ENCODE results near the gene ECI1. TPM values are rescaled to one million over a fixed set of nuclear protein-coding genes. Genes with fewer than 3 reads are reported as not detected.
"Not testable (repeated sequence)": the region's sequence is repeated elsewhere in the genome, so short reads cannot be mapped to it uniquely, and the experiment has no call there.

Gene ECI1
- total and polyA plus RNA-seq, 2 experiments from 2014 or later: 71.4 to 156 TPM

GRCh38 chr16:2260250-2260649 is 8.9 kb upstream of the ECI1 start:
- no peaks in the 10 kb centered on the region for H3K9me3 ChIP-seq (ENCODE audit: low read depth)
- 95% methylated on average over 8 of the region's 8 CpGs for WGBS (ENCODE audit: low lambda C conversion rate, missing lambda C conversion rate)
- H3K4me3 ChIP-seq: no peak overlapping the region
- H4K20me1 ChIP-seq (ENCODE audit: insufficient read depth, poor library complexity, severe bottlenecking): peaks cover 44% of the 10 kb centered on the region
- H3K9me2 ChIP-seq (replicated peaks; ENCODE audit: insufficient read depth): no peaks in the 10 kb centered on the region
- no peaks in the 10 kb centered on the region for H3K27me3 ChIP-seq
- no peaks in the 10 kb centered on the region for H3K36me3 ChIP-seq (replicated peaks; ENCODE audit: insufficient read depth, low read depth)
- H2AFZ ChIP-seq: no peak overlapping the region
- no peak for TF ChIP-seq EZH2 (IDR thresholded peaks at IDR 0.05; ENCODE audit: borderline replicate concordance)
- peaks cover 67% of the 10 kb centered on the region for H3K79me2 ChIP-seq
- no peak overlapping the region for H3K4me2 ChIP-seq
- H3K4me1 ChIP-seq (ENCODE audit: insufficient read depth): no peaks in the 10 kb centered on the region
- H3K27ac ChIP-seq: no peak overlapping the region
- DNase-seq (ENCODE audit: low spot score): no peak

- WGBS (ENCODE audit: low lambda C conversion rate, missing lambda C conversion rate): 96% methylated on average over 7 of the region's 7 CpGs
- not testable (repeated sequence) for H3K9me3 ChIP-seq (ENCODE audit: low read depth); H2AFZ ChIP-seq; H3K27ac ChIP-seq; H3K4me3 ChIP-seq; H3K9me2 ChIP-seq (replicated peaks; ENCODE audit: insufficient read depth); DNase-seq (ENCODE audit: low spot score); H3K27me3 ChIP-seq; H3K4me2 ChIP-seq; H3K36me3 ChIP-seq (replicated peaks; ENCODE audit: insufficient read depth, low read depth); H3K4me1 ChIP-seq (ENCODE audit: insufficient read depth)
- H3K79me2 ChIP-seq: peaks cover 53% of the 10 kb centered on the region
- H4K20me1 ChIP-seq (ENCODE audit: insufficient read depth, poor library complexity, severe bottlenecking): peaks cover 27% of the 10 kb centered on the region
These were observed 7.1 kb upstream of the ECI1 start for GRCh38 chr16:2258530-2258929.

- H3K4me1 ChIP-seq (ENCODE audit: insufficient read depth): no peaks in the 10 kb centered on the region
- no peaks in the 10 kb centered on the region for H3K9me2 ChIP-seq (replicated peaks; ENCODE audit: insufficient read depth)
- TF ChIP-seq CTCF (IDR thresholded peaks at IDR 0.05; ENCODE audit: poor library complexity) (no peak), EZH2phosphoT487 (IDR thresholded peaks at IDR 0.05; ENCODE audit: low read depth, severe bottlenecking, unreplicated experiment) (no peak), EZH2 (IDR thresholded peaks at IDR 0.05; ENCODE audit: borderline replicate concordance) (no peak)
- peaks cover 45% of the 10 kb centered on the region for H3K79me2 ChIP-seq
- no peak overlapping the region for H2AFZ ChIP-seq
- no peak overlapping the region for H3K4me3 ChIP-seq
- H3K27ac ChIP-seq: no peak overlapping the region
- peaks cover 19% of the 10 kb centered on the region for H4K20me1 ChIP-seq (ENCODE audit: insufficient read depth, poor library complexity, severe bottlenecking)
- 94% methylated on average over 6 of the region's 6 CpGs for WGBS (ENCODE audit: low lambda C conversion rate, missing lambda C conversion rate)
- H3K9me3 ChIP-seq (ENCODE audit: low read depth): no peaks in the 10 kb centered on the region
- no peaks in the 10 kb centered on the region for H3K27me3 ChIP-seq
- no peaks in the 10 kb centered on the region for H3K36me3 ChIP-seq (replicated peaks; ENCODE audit: insufficient read depth, low read depth)
- no peak for DNase-seq (ENCODE audit: low spot score)
- no peak overlapping the region for H3K4me2 ChIP-seq
These were observed 6.3 kb upstream of the ECI1 start for GRCh38 chr16:2257726-2258125.

- H3K4me1 ChIP-seq (ENCODE audit: insufficient read depth): peaks cover 6% of the 10 kb centered on the region
- peaks cover 8% of the 10 kb centered on the region for H4K20me1 ChIP-seq (ENCODE audit: insufficient read depth, poor library complexity, severe bottlenecking)
- H3K27ac ChIP-seq: no peak overlapping the region
- no peaks in the 10 kb centered on the region for H3K27me3 ChIP-seq
- no peaks in the 10 kb centered on the region for H3K36me3 ChIP-seq (replicated peaks; ENCODE audit: insufficient read depth, low read depth)
- no peaks in the 10 kb centered on the region for H3K9me3 ChIP-seq (ENCODE audit: low read depth)
- WGBS (ENCODE audit: low lambda C conversion rate, missing lambda C conversion rate): 98% methylated on average over 12 of the region's 12 CpGs
- H3K79me2 ChIP-seq: peaks cover 34% of the 10 kb centered on the region
- no peak for TF ChIP-seq EZH2phosphoT487 (IDR thresholded peaks at IDR 0.05; ENCODE audit: low read depth, severe bottlenecking, unreplicated experiment)
- no peak for TF ChIP-seq CTCF (IDR thresholded peaks at IDR 0.05; ENCODE audit: poor library complexity)
- no peak for TF ChIP-seq EZH2 (IDR thresholded peaks at IDR 0.05; ENCODE audit: borderline replicate concordance)
- no peak overlapping the region for H3K4me3 ChIP-seq
- DNase-seq (ENCODE audit: low spot score): no peak
- H2AFZ ChIP-seq: no peak overlapping the region
- no peaks in the 10 kb centered on the region for H3K9me2 ChIP-seq (replicated peaks; ENCODE audit: insufficient read depth)
- H3K4me2 ChIP-seq: no peak overlapping the region
These were observed 5.2 kb upstream of the ECI1 start for GRCh38 chr16:2256531-2257140.

All from hepatocyte (in vitro differentiated cells).